HL-60 (cell line): Measurements from ENCODE around the gene LY6G5B.

Experiments
- DNase-seq, 2 experiments: peaks; one replicate each; pipeline ENCODE4 v3.0.0-alpha.2; 2010 to 2020; ENCODE audit warnings: low read depth in 1 of 2, low spot score in 1 of 2
- H3K27ac ChIP-seq: fragments of 250-450 bp; sonication (Bioruptor Pico); replicated peaks from 2 replicates; pipeline ENCODE4 v1.5.1; 2020; ENCODE audit warnings: mild to moderate bottlenecking, moderate library complexity
- H3K27me3 ChIP-seq: fragments of 250-450 bp; sonication (Bioruptor Pico); 2 replicates; pipeline ENCODE4 v1.5.1; 2021; ENCODE audit warnings: mild to moderate bottlenecking, moderate library complexity; ENCODE audit not compliant: insufficient read depth, poor library complexity, severe bottlenecking
- H3K4me3 ChIP-seq: replicated peaks from 2 replicates; pipeline ENCODE4 v1.5.1; 2011; ENCODE audit warnings: mild to moderate bottlenecking, control low read depth, low read length; ENCODE audit not compliant: insufficient read depth
- CTCF ChIP-seq: IDR thresholded peaks from one replicate; pipeline ENCODE4 v1.5.1; 2011; ENCODE audit warnings: low read length, control low read depth, inconsistent platforms; ENCODE audit not compliant: insufficient read depth
- GABPA ChIP-seq: IDR thresholded peaks from 2 replicates; pipeline ENCODE4 v1.6.1; 2012; ENCODE audit warnings: low read depth
- POLR2AphosphoS5 ChIP-seq: IDR thresholded peaks from 2 replicates; pipeline ENCODE4 v1.6.1; 2012; ENCODE audit warnings: low read depth
- REST ChIP-seq: IDR thresholded peaks from 2 replicates; pipeline ENCODE4 v1.6.1; 2012; ENCODE audit warnings: low read depth; ENCODE audit not compliant: insufficient replicate concordance
- SPI1 ChIP-seq: IDR thresholded peaks from 2 replicates; pipeline ENCODE4 v1.6.1; 2012; ENCODE audit warnings: low read depth, mild to moderate bottlenecking, borderline replicate concordance

Gene LY6G5B

GRCh38 chr6:31654574-31655348 is 15.0 kb upstream of the LY6G5B start:
- no peak for DNase-seq
- TF ChIP-seq POLR2AphosphoS5: no peak
- no peak for TF ChIP-seq GABPA
- TF ChIP-seq REST: no peak
- no peak for TF ChIP-seq SPI1
- TF ChIP-seq CTCF: no peak
- H3K4me3 ChIP-seq: no peak overlapping the region
- no peak overlapping the region for H3K27ac ChIP-seq
- no peaks in the 10 kb centered on the region for H3K27me3 ChIP-seq

- Histone ChIP-seq H3K27me3 (no peaks in the 10 kb centered on the region), H3K4me3 (no peak within 1 kb of the TSS), H3K27ac (no peak within 1 kb of the TSS)
- no peak for DNase-seq
- TF ChIP-seq POLR2AphosphoS5 (no peak), GABPA (no peak), SPI1 (no peak), REST (no peak), CTCF (no peak)
Measured at GRCh38 chr6:31655349-31656237, 14.2 kb upstream of the LY6G5B start, which contains the start of gene APOM. TSS of gene APOM (plus strand) at chr6:31655894. CDS start at chr6:31655967, 73 bp downstream.

- Histone ChIP-seq H3K27me3 (no peaks in the 10 kb centered on the region), H3K27ac (no peak overlapping the region), H3K4me3 (no peak overlapping the region)
- TF ChIP-seq CTCF: no peak
- no peak for TF ChIP-seq REST
- TF ChIP-seq POLR2AphosphoS5: no peak
- no peak for TF ChIP-seq SPI1
- TF ChIP-seq GABPA: no peak
- DNase-seq: no peak
Measured at GRCh38 chr6:31657406-31658157, 12.2 kb upstream of the LY6G5B start.
